Gastroesophageal sphincter (tissue), 4 donors: ENCODE results near the gene FAM53B. TPM values are rescaled to one million over a fixed set of nuclear protein-coding genes. Genes with fewer than 3 reads are reported as not detected.
A peak's percentile ranks its signal among the peaks of the same experiment; 100 is the strongest.

Experiments
- ATAC-seq: fragments of 150-250 bp; one replicate; pipeline ENCODE4 v1.9.1; 2016; ENCODE audit warnings: mild to moderate bottlenecking, moderate library complexity
- H3K27ac ChIP-seq, 4 donors: fragments of 200-600 bp; sonication (generic) in 3 of 4; 1 replicate in 3 of 4; 2 replicates in 1 of 4; pipeline ENCODE4 v1.5.1; 2016 to 2019
- H3K27me3 ChIP-seq: fragments of 200-600 bp; sonication (generic); one replicate; pipeline ENCODE4 v1.5.1; 2019
- H3K36me3 ChIP-seq, 2 donors: fragments of 200-600 bp; sonication (generic); one replicate each; pipeline ENCODE4 v1.5.1; 2019; ENCODE audit warnings: control low read depth in 1 of 2
- H3K4me1 ChIP-seq, 3 donors: fragments of 200-600 bp; sonication (generic); 1 replicate in 2 of 3; 2 replicates in 1 of 3; pipeline ENCODE4 v1.5.1; 2016 to 2019; ENCODE audit warnings: control low read depth in 2 of 3
- H3K4me3 ChIP-seq, 2 donors: fragments of 200-600 bp; sonication (generic); one replicate each; pipeline ENCODE4 v1.5.1; 2019; ENCODE audit warnings: mild to moderate bottlenecking in 1 of 2, moderate library complexity in 1 of 2
- H3K9me3 ChIP-seq, 3 donors: fragments of 200-600 bp; sonication (generic); one replicate each; pipeline ENCODE4 v1.5.1; 2017 to 2019; ENCODE audit warnings: control low read depth in 2 of 3
- EP300 ChIP-seq: sonication (generic); formaldehyde crosslinking; IDR thresholded peaks from one replicate; pipeline ENCODE4 v1.6.1; 2017; ENCODE audit warnings: antibody characterized with exemption, mild to moderate bottlenecking
- POLR2A ChIP-seq, 2 donors: fragments of 450-650 bp; IDR thresholded peaks; one replicate each; pipeline ENCODE4 v1.6.1; 2017; ENCODE audit warnings: antibody characterized with exemption in 2 of 2, mild to moderate bottlenecking in 2 of 2, moderate library complexity in 1 of 2
- POLR2AphosphoS5 ChIP-seq: sonication (generic); formaldehyde crosslinking; IDR thresholded peaks from one replicate; pipeline ENCODE4 v1.6.1; 2017; ENCODE audit warnings: antibody characterized with exemption
- WGBS, 2 donors: methylation state at CpG; one replicate each; pipeline ENCODE4 v1.1.5; 2018; ENCODE audit warnings: low coverage in 1 of 2; 5-methylcytosine and 5-hydroxymethylcytosine counted together
- total RNA-seq, 4 donors: library from RNA; depleted of rRNA; stranded (reverse); fragments of >200 nt; gene quantifications; one replicate each; pipeline ENCODE4 v1.1.0, GENCODE V29; 2016
- TF ChIP-seq, protein P1 (sequence below), 4 experiments: fragments of 200-600 bp in 2 of 4; fragments of 450-650 bp in 2 of 4; sonication (generic) in 1 of 4; IDR thresholded peaks; one replicate each; pipeline ENCODE4 v1.5.1; 2017 to 2019; ENCODE audit warnings: antibody characterized with exemption in 4 of 4, mild to moderate bottlenecking in 2 of 4, moderate library complexity in 2 of 4

FAM53B gene
- total RNA-seq, 4 donors from 2014 or later = 24.5 to 33.0 (median 30.2) TPM

GRCh38 chr10:124672181-124672638 lies 72.0 kb downstream of the FAM53B start:
- H3K27me3 ChIP-seq = no peaks in the 10 kb centered on the region
- no peak overlapping the region for H3K4me3 ChIP-seq
- TF ChIP-seq POLR2AphosphoS5 (no peak), EP300 (no peak), POLR2A (IDR thresholded peaks at IDR 0.05) (no peak)
- TF ChIP-seq, protein P1, sequence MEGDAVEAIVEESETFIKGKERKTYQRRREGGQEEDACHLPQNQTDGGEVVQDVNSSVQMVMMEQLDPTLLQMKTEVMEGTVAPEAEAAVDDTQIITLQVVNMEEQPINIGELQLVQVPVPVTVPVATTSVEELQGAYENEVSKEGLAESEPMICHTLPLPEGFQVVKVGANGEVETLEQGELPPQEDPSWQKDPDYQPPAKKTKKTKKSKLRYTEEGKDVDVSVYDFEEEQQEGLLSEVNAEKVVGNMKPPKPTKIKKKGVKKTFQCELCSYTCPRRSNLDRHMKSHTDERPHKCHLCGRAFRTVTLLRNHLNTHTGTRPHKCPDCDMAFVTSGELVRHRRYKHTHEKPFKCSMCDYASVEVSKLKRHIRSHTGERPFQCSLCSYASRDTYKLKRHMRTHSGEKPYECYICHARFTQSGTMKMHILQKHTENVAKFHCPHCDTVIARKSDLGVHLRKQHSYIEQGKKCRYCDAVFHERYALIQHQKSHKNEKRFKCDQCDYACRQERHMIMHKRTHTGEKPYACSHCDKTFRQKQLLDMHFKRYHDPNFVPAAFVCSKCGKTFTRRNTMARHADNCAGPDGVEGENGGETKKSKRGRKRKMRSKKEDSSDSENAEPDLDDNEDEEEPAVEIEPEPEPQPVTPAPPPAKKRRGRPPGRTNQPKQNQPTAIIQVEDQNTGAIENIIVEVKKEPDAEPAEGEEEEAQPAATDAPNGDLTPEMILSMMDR (IDR thresholded peaks at IDR 0.05) = no peak
- 80% methylated on average over 4 of the region's 16 CpGs; no CpG with 5 or more reads in 1 of the 2 donors for WGBS, 2 donors
- no peak for ATAC-seq
- peak overlapping the region in 3 of 4 donors; percentile 41 to 53 (median 50) for H3K27ac ChIP-seq
- H3K36me3 ChIP-seq = peaks cover 0 to 7% of the 10 kb centered on the region in 2 donors
- peaks cover 0 to 94% (median 39%) of the 10 kb centered on the region in 3 donors for H3K4me1 ChIP-seq
- no peaks in the 10 kb centered on the region for H3K9me3 ChIP-seq

GRCh38 chr10:124671486-124672075 lies 72.6 kb downstream of the FAM53B start:
- Histone ChIP-seq H3K27me3 (no peaks in the 10 kb centered on the region), H3K9me3 (no peaks in the 10 kb centered on the region), H3K4me3 (no peak overlapping the region), H3K27ac (peak overlapping the region in 3 of 4 donors; percentile 41 to 60 (median 43)), H3K4me1 (peaks cover 0 to 93% (median 34%) of the 10 kb centered on the region in 3 donors), H3K36me3 (peaks cover 0 to 11% of the 10 kb centered on the region in 2 donors)
- TF ChIP-seq, protein P1 (IDR thresholded peaks at IDR 0.05) = peak in 3 of 4 experiments; percentile 17 to 38 (median 22)
- TF ChIP-seq EP300 = no peak
- 62 to 78% methylated on average over 5 to 7 of the region's 8 CpGs for WGBS, 2 donors
- peak; percentile 73 for ATAC-seq

DNA sequence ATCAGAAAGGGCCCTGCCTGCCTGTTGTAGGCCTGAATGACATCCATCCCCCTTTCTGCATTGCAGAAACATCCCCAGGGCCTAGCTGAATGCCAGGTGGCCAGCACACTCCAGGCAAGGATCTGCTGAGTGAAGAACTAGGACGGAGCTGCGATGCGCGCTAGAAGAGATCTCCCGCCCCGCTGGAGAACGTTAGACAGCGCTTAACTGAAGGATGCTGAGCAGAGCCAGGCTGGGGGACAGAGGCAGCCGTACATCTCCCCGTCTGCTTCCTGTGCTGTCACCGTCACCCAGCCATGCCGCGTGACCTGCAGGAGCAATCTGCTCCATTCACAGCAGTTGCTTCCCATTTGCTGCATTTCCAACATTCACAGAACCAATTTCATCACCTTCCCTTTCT lies 73.3 kb downstream of the FAM53B start:
- ATAC-seq = no peak
- Histone ChIP-seq H3K27me3 (no peaks in the 10 kb centered on the region), H3K27ac (peak overlapping the region in 3 of 4 donors; percentile 25 to 60 (median 43)), H3K9me3 (no peaks in the 10 kb centered on the region), H3K4me3 (no peak overlapping the region), H3K4me1 (peaks cover 0 to 93% (median 33%) of the 10 kb centered on the region in 3 donors), H3K36me3 (peaks cover 0 to 17% of the 10 kb centered on the region in 2 donors)
- 78% methylated on average over 6 of the region's 13 CpGs; no CpG with 5 or more reads in 1 of the 2 donors for WGBS, 2 donors
- TF ChIP-seq EP300 (no peak), POLR2A (IDR thresholded peaks at IDR 0.05) (no peak)
- TF ChIP-seq, protein P1 (IDR thresholded peaks at IDR 0.05) = no peak

DNA sequence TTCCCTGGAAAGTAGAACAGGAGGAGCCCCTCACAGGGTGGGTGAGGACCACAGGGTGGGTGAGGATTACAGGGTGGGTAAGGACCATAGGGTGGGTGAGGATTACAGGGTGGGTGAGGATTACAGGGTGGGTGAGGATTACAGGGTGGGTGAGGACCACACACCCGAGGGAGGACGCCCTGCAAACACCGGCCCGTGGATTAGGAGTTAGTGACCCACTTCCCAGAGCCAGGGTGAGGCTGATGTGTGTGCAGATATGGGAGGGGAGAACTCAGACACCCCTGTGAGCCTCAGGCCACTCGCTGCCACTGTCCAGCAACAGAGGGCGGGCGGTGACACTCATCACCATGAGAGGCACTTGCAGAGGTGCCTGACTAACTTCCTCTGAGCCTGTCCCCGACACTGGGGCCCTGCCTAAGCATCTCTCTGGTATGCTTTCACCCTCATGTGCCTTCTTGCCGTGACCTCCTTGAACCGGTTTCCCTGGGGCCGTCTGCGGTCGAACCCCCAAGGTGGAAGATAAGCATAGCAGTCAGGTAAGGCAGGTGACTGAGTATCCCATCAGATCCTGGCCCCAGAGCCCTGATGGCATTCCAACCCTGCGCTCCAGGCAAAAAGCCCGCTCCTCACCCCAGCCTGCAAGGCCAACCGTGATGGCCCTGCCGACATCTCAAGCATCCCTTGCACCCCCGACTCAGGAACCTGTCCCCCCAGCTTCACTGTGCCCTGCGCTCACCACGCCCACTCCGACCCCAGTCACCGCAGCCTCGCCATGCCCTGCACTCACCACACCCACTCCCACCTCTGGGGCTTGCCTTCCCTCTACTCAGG lies 74.1 kb downstream of the FAM53B start:
- WGBS, 2 donors = 93 to 94% methylated on average over 7 to 9 of the region's 23 CpGs
- H3K9me3 ChIP-seq = no peaks in the 10 kb centered on the region
- no peak overlapping the region for H3K27ac ChIP-seq
- no peaks in the 10 kb centered on the region for H3K27me3 ChIP-seq
- H3K36me3 ChIP-seq = peaks cover 0 to 21% of the 10 kb centered on the region in 2 donors
- H3K4me3 ChIP-seq = no peak overlapping the region
- TF ChIP-seq POLR2AphosphoS5 (no peak), EP300 (no peak)
- TF ChIP-seq, protein P1 (IDR thresholded peaks at IDR 0.05) = no peak
- H3K4me1 ChIP-seq = peaks cover 0 to 88% (median 33%) of the 10 kb centered on the region in 3 donors
- ATAC-seq = no peak
